Measurements from ENCODE around the gene KCTD21.
"Not testable (repeated sequence)": the region's sequence is repeated elsewhere in the genome, so short reads cannot be mapped to it uniquely, and the experiment has no call there.

- TF ChIP-seq, protein P1, sequence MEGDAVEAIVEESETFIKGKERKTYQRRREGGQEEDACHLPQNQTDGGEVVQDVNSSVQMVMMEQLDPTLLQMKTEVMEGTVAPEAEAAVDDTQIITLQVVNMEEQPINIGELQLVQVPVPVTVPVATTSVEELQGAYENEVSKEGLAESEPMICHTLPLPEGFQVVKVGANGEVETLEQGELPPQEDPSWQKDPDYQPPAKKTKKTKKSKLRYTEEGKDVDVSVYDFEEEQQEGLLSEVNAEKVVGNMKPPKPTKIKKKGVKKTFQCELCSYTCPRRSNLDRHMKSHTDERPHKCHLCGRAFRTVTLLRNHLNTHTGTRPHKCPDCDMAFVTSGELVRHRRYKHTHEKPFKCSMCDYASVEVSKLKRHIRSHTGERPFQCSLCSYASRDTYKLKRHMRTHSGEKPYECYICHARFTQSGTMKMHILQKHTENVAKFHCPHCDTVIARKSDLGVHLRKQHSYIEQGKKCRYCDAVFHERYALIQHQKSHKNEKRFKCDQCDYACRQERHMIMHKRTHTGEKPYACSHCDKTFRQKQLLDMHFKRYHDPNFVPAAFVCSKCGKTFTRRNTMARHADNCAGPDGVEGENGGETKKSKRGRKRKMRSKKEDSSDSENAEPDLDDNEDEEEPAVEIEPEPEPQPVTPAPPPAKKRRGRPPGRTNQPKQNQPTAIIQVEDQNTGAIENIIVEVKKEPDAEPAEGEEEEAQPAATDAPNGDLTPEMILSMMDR (IDR thresholded peaks at IDR 0.05), result not testable (repeated sequence)
- not testable (repeated sequence) for TF ChIP-seq POLR2A (IDR thresholded peaks at IDR 0.05)
Measured at GRCh38 chr11:78222726-78223125, 34.3 kb upstream of the KCTD21 start.
